Amygdala (tissue), 56 donors: ENCODE results near the gene ZFHX2.
"Not testable (repeated sequence)": the region's sequence is repeated elsewhere in the genome, so short reads cannot be mapped to it uniquely, and the experiment has no call there.

ENCODE experiments used
- DNase-seq, 56 donors: peaks; one replicate each; lab custom pipeline; 2025; lab: John Stamatoyannopoulos, UW

Gene ZFHX2

GRCh38 chr14:23544511-23545447, 6.8 kb downstream of the ZFHX2 start:
- DNase-seq = peak in 31 of 56 donors; percentile 14 to 70 (median 44)

- no peak for DNase-seq
Observed at GRCh38 chr14:23543403-23543802, 8.2 kb downstream of the ZFHX2 start.

GRCh38 chr14:23542261-23542660, 9.3 kb downstream of the ZFHX2 start:
- no peak for DNase-seq

GRCh38 chr14:23540141-23540469, 11.5 kb downstream of the ZFHX2 start:
- no peak for DNase-seq

GRCh38 chr14:23539248-23540140, 12.1 kb downstream of the ZFHX2 start:
- peak in 31 of 56 donors; percentile 18 to 71 (median 39) for DNase-seq

- peak in 32 of 56 donors; percentile 11 to 72 (median 38) for DNase-seq
Observed at GRCh38 chr14:23538785-23539184, 12.8 kb downstream of the ZFHX2 start.

DNA sequence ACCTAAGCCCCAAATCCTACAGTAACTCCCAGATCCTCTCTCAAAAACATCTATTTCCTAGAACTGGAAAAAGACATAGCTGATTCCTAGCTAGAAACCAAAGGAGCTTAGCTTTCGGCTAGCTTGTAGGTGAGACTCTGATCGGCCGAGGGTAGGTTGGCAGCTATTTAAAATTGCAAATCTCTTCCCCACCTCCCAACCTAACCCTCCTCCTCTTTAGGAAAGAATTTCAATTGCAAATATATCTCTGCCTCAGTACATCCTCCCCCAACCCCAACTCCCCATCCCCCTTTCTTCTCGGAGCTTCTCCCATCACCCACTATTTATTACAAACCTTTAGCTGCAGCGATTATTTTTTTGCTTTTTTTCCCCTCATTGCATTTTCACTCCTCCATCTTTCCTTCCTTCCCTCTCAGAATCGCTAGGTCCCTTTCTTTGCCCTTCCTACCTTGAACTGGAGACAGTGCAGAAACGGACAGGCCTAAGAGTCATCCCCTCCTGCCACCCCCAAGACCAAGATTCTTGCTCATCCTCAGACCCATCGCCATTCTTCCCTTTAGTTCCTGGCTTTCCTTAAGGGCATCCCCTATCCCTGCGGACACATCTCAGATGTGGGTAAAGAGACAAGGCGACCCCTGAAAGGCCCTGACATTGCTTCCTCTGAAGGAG, 13.4 kb downstream of the ZFHX2 start:
- DNase-seq = no peak

DNA sequence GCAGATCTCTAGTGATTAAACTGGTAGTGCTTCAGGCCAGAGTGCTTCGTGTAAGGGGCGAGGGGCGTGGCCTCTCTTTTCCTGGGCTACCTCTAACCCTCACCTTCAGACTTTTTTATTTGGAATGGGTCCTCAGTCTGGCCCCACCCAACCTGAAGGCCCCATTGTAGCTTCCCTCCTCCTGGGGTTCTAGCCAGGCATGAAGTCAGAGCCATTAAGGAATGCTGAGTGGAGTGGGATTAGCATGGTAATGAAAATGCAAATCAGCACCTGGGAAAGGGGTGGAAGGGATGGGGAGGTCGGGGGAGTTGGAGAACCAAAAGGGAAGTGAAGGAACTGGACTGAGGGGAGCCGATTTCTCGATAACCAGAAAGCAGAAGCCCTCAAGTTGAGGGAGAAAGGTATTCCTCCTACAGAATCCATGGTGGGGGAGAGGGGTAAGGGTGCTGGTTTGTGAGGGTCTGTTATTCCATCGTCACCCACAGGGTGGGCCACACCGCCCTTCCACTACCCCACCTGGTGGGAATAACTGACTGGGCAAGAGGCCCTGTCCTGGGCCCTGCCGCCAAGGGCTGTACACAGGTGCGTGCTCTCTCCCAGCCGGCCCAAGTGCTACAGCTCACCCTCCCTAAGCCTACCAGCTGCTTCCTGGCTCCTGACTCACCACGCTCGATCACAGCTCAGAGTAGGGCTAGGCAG, 14.1 kb downstream of the ZFHX2 start:
- peak in 2 of 56 donors; percentile 21 to 27 for DNase-seq

- DNase-seq = not testable (repeated sequence)
Observed at GRCh38 chr14:23536906-23537305, 14.7 kb downstream of the ZFHX2 start.

GRCh38 chr14:23536494-23536893, 15.1 kb downstream of the ZFHX2 start:
- no peak for DNase-seq

GRCh38 chr14:23535943-23536342, 15.6 kb downstream of the ZFHX2 start:
- no peak for DNase-seq

GRCh38 chr14:23533652-23534435, 17.7 kb downstream of the ZFHX2 start:
- no peak for DNase-seq

DNA sequence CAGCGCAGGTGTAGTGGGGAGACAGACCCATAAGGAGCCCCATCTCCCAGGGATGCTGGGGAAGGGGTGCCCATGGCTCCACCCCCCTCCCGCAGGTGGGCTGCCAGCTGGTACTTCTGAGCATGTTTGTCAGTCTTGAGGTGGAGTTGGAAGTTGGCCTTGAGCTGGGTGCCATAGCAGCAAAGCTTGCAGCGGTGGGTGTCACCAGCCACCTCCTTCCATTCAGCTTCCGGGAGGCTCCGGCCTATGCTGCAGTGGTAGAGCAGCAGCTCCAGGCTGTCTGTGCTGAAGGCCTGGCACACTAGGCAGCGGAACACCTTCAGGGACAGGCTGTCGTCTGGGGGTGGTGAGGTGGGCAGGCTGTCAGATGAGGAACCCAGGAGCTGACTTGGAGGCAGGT, 18.9 kb downstream of the ZFHX2 start:
- DNase-seq = no peak

GRCh38 chr14:23531391-23531790, 20.2 kb downstream of the ZFHX2 start:
- DNase-seq = no peak

DNA sequence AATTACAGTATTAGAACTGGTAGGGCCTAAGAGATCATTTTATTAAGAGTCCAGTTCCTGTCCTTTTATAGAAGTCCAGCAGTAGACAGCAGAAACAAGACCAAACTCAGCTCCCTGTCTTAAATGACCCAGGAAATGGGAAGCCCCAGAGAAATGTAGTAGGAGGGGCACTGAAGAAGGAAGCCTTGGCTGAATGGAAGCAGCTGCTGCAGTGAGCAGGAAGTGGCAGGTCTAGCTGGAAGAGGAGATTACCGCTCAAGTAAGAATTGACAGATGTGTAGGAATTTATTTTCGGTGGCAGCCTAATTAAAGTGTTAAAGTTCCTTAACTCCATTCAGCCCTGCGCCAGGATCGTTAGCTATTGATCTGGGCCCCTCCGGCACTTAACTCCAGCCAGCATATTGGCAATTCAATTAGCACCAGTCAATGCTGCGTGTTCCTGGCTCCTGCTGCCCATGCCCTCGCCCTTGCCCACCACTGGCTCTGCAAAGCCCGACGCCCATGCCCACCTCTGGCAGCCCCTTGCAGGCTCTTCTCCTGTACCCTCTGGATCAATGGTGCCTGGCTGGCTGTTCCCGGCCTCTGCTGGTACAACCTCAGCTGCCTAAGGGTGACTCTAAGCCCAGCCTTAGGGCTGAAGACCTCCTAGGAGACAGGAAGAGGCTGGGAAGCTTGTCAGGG, 21.1 kb downstream of the ZFHX2 start:
- no peak for DNase-seq

- no peak for DNase-seq
Observed at GRCh38 chr14:23529016-23529415, 22.5 kb downstream of the ZFHX2 start.

- DNase-seq = peak in 4 of 56 donors; percentile 22 to 37 (median 26)
Observed at GRCh38 chr14:23528555-23528954, 23.0 kb downstream of the ZFHX2 start.

DNA sequence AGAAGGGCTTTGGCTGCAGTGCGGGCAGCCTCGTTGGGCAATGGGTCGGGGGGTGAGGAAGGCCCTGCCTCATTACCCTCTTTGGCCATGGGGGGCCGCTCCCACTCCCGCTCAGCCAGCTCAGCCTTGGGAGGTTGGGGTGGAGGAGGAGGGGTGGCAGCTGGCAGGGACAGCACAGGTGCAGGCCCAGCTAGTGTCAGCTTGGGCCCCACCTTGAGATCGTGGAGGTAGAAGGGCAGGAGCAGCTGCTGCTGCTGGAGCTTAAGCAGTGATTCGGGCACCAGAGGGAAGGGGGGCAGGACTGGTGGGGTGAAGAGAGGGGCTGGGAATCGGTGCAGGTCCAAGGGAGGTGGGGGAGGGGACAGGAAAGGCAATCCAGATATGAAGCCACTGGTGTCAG, 26.0 kb downstream of the ZFHX2 start:
- DNase-seq = no peak

GRCh38 chr14:23524954-23525353, 26.6 kb downstream of the ZFHX2 start:
- no peak for DNase-seq
